GM12878 (cell line): ENCODE measurements around the gene LRP5. TPM values are rescaled to one million over a fixed set of nuclear protein-coding genes. Genes with fewer than 3 reads are reported as not detected.

Experiments
- CREM ChIP-seq: IDR thresholded peaks from 2 replicates; pipeline ENCODE4 v1.6.1; 2014; ENCODE audit warnings: antibody characterized with exemption, low read depth
- FOXK2 ChIP-seq: fragments of 450-650 bp; IDR thresholded peaks from 2 replicates; pipeline ENCODE4 v1.6.1; 2017; ENCODE audit warnings: mild to moderate bottlenecking, moderate library complexity
- KDM1A ChIP-seq: fragments of 200-600 bp; sonication (generic); IDR thresholded peaks from 2 replicates; pipeline ENCODE4 v1.6.1; 2016; ENCODE audit warnings: borderline replicate concordance
- NBN ChIP-seq: fragments of 450-650 bp; IDR thresholded peaks from 2 replicates; pipeline ENCODE4 v1.6.1; 2016
- NR2F1 ChIP-seq: fragments of 450-650 bp; conservative IDR thresholded peaks from 2 replicates; pipeline ENCODE4 v1.6.1; 2017; ENCODE audit warnings: mild to moderate bottlenecking
- TARDBP ChIP-seq: IDR thresholded peaks from 2 replicates; pipeline ENCODE4 v1.6.1; 2016; ENCODE audit warnings: borderline replicate concordance
- TBL1XR1 ChIP-seq: IDR thresholded peaks from 2 replicates; pipeline ENCODE4 v1.6.1; 2012; ENCODE audit warnings: low read depth, low read length, improper control_type of control experiment
- WRNIP1 ChIP-seq: IDR thresholded peaks from 2 replicates; pipeline ENCODE4 v1.6.1; 2011; ENCODE audit warnings: low read depth, low read length, improper control_type of control experiment, borderline replicate concordance
- YY1 ChIP-seq: IDR thresholded peaks from 2 replicates; pipeline ENCODE4 v1.6.1; 2011; ENCODE audit warnings: low read depth, mild to moderate bottlenecking, low read length
- ZNF217 ChIP-seq: fragments of 450-650 bp; IDR thresholded peaks from 2 replicates; pipeline ENCODE4 v1.6.1; 2017; ENCODE audit warnings: antibody characterized with exemption, mild to moderate bottlenecking
- polyA plus RNA-seq, 11 experiments: library from polyadenylated mRNA; depleted of rRNA in 4 of 11; unstranded in 6 of 11; stranded (reverse) in 5 of 11; fragments of >200 nt; fragmentation: Nextera tagmentation in 4 of 11; fragmentation: Illumina TruSeq in 1 of 11; extraction: Ambion mirVana in 4 of 11; extraction: Trizol in 1 of 11; gene quantifications; 1 replicate in 1 of 11; 2 replicates in 10 of 11; pipeline versions ENCODE4 v1.2.1 to v1.2.3, GENCODE V29; 2011 to 2016; ENCODE audit warnings: inconsistent platforms in 2 of 11, missing spikeins in 2 of 11, low read depth in 1 of 11
- total RNA-seq, 4 experiments: library from RNA; depleted of rRNA in 3 of 4; stranded (reverse); fragments of >200 nt in 3 of 4; fragmentation: Illumina TruSeq in 1 of 4; extraction: Trizol in 1 of 4; gene quantifications; 2 replicates each; pipeline versions ENCODE4 v1.2.1 to v1.2.3, GENCODE V29; 2013 to 2021
- TF ChIP-seq, protein P1 (sequence below), 3 experiments: IDR thresholded peaks in 2 of 3; conservative IDR thresholded peaks in 1 of 3; 2 replicates each; pipeline ENCODE4 v1.5.1; 2011; ENCODE audit warnings: low read depth in 3 of 3, low read length in 3 of 3, mild to moderate bottlenecking in 3 of 3, control low read depth in 2 of 3, moderate library complexity in 2 of 3, inconsistent platforms in 1 of 3, mixed read lengths in 1 of 3; ENCODE audit not compliant: control insufficient read depth in 2 of 3, insufficient read depth in 1 of 3; ENCODE audit errors: extremely low read depth in 1 of 3
- TF ChIP-seq, protein P2 (sequence below): IDR thresholded peaks from 2 replicates; pipeline ENCODE4 v1.6.1; 2012; ENCODE audit warnings: improper control_type of control experiment, low read depth, low read length; ENCODE audit not compliant: insufficient replicate concordance
- TF ChIP-seq, protein P3 (sequence below): fragments of 450-650 bp; IDR thresholded peaks from 2 replicates; pipeline ENCODE4 v1.6.1; 2017; ENCODE audit warnings: mild to moderate bottlenecking

The LRP5 gene
- total and polyA plus RNA-seq, 10 of the 15 experiments (the other 5 are each of a cell fraction or from before 2014, with no cell fraction given), result 0.37 to 34.0 (median 6.6) TPM

DNA sequence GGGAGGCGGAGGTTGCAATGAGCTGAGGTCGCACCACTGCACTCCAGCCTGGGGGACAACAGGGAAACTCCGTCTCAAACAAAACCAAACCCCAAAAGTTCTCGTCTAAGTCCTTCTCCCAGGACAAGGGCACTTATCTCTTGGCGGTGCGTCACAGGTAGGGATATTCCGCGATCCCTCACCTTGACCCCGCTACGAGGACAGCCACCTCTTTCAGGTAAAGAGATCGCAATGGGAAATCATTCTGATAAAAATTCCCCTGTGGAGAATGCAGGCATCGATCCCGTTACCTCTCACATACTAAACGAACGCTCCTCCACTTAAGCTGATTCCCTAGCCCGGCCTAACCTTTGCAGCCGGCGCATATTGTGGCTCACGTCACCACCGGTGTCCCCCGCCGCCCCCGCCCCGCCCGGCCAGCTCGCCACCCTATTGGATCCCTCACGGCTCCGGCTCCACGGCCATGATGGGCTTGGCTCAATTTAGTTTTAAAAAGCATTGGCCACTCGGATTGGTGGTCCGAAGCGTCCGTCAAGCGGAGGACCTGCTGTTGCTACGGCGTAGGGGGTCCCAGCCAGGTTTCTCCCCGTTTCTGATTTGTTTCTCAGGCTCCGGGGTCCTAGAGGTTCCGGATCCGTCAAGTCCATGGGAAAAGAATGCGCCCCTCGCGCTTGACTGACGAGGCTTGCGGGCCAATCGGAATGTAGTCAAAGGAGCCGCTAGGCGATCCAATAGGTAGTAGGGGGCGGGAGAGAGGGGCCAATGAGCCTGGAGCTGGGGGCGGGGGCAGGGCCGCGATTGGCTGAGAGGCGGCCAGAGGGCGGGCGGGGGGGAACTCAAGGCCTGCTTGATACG, 147.7 kb downstream of the LRP5 start (continued):
- TF ChIP-seq, protein P1, sequence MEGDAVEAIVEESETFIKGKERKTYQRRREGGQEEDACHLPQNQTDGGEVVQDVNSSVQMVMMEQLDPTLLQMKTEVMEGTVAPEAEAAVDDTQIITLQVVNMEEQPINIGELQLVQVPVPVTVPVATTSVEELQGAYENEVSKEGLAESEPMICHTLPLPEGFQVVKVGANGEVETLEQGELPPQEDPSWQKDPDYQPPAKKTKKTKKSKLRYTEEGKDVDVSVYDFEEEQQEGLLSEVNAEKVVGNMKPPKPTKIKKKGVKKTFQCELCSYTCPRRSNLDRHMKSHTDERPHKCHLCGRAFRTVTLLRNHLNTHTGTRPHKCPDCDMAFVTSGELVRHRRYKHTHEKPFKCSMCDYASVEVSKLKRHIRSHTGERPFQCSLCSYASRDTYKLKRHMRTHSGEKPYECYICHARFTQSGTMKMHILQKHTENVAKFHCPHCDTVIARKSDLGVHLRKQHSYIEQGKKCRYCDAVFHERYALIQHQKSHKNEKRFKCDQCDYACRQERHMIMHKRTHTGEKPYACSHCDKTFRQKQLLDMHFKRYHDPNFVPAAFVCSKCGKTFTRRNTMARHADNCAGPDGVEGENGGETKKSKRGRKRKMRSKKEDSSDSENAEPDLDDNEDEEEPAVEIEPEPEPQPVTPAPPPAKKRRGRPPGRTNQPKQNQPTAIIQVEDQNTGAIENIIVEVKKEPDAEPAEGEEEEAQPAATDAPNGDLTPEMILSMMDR (IDR thresholded peaks at IDR 0.05 in 2 of 3, conservative IDR thresholded peaks at IDR 0.05 in 1 of 3; ENCODE audit: control insufficient read depth in 2 of 3, extremely low read depth in 1 of 3, insufficient read depth in 1 of 3, low read depth in 3 of 3, low read length in 3 of 3), result no peak
- TF ChIP-seq, protein P2, sequence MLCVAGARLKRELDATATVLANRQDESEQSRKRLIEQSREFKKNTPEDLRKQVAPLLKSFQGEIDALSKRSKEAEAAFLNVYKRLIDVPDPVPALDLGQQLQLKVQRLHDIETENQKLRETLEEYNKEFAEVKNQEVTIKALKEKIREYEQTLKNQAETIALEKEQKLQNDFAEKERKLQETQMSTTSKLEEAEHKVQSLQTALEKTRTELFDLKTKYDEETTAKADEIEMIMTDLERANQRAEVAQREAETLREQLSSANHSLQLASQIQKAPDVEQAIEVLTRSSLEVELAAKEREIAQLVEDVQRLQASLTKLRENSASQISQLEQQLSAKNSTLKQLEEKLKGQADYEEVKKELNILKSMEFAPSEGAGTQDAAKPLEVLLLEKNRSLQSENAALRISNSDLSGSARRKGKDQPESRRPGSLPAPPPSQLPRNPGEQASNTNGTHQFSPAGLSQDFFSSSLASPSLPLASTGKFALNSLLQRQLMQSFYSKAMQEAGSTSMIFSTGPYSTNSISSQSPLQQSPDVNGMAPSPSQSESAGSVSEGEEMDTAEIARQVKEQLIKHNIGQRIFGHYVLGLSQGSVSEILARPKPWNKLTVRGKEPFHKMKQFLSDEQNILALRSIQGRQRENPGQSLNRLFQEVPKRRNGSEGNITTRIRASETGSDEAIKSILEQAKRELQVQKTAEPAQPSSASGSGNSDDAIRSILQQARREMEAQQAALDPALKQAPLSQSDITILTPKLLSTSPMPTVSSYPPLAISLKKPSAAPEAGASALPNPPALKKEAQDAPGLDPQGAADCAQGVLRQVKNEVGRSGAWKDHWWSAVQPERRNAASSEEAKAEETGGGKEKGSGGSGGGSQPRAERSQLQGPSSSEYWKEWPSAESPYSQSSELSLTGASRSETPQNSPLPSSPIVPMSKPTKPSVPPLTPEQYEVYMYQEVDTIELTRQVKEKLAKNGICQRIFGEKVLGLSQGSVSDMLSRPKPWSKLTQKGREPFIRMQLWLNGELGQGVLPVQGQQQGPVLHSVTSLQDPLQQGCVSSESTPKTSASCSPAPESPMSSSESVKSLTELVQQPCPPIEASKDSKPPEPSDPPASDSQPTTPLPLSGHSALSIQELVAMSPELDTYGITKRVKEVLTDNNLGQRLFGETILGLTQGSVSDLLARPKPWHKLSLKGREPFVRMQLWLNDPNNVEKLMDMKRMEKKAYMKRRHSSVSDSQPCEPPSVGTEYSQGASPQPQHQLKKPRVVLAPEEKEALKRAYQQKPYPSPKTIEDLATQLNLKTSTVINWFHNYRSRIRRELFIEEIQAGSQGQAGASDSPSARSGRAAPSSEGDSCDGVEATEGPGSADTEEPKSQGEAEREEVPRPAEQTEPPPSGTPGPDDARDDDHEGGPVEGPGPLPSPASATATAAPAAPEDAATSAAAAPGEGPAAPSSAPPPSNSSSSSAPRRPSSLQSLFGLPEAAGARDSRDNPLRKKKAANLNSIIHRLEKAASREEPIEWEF, result peak; percentile 53
- peak; percentile 87 for TF ChIP-seq YY1
- TF ChIP-seq WRNIP1, result no peak
- TF ChIP-seq, protein P3, sequence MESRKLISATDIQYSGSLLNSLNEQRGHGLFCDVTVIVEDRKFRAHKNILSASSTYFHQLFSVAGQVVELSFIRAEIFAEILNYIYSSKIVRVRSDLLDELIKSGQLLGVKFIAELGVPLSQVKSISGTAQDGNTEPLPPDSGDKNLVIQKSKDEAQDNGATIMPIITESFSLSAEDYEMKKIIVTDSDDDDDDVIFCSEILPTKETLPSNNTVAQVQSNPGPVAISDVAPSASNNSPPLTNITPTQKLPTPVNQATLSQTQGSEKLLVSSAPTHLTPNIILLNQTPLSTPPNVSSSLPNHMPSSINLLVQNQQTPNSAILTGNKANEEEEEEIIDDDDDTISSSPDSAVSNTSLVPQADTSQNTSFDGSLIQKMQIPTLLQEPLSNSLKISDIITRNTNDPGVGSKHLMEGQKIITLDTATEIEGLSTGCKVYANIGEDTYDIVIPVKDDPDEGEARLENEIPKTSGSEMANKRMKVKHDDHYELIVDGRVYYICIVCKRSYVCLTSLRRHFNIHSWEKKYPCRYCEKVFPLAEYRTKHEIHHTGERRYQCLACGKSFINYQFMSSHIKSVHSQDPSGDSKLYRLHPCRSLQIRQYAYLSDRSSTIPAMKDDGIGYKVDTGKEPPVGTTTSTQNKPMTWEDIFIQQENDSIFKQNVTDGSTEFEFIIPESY, result no peak
- TF ChIP-seq ZNF217, result 0 out of 2 replicates have a peak, but pooled peaks have one; percentile 62
- peak; percentile 84; the same call in 1 of the 2 replicates for TF ChIP-seq NBN
- 0 out of 2 replicates have a peak, but pooled peaks have one; percentile 58 for TF ChIP-seq TBL1XR1
- TF ChIP-seq KDM1A, result no peak
- TF ChIP-seq CREM, result peak; percentile 75
- peak; percentile 53; the same call in 1 of the 2 replicates for TF ChIP-seq FOXK2
- peak; percentile 94 for TF ChIP-seq TARDBP
- TF ChIP-seq NR2F1, result peak; percentile 89
